Measurements from ENCODE around the gene COL6A1.

Gene COL6A1

DNA sequence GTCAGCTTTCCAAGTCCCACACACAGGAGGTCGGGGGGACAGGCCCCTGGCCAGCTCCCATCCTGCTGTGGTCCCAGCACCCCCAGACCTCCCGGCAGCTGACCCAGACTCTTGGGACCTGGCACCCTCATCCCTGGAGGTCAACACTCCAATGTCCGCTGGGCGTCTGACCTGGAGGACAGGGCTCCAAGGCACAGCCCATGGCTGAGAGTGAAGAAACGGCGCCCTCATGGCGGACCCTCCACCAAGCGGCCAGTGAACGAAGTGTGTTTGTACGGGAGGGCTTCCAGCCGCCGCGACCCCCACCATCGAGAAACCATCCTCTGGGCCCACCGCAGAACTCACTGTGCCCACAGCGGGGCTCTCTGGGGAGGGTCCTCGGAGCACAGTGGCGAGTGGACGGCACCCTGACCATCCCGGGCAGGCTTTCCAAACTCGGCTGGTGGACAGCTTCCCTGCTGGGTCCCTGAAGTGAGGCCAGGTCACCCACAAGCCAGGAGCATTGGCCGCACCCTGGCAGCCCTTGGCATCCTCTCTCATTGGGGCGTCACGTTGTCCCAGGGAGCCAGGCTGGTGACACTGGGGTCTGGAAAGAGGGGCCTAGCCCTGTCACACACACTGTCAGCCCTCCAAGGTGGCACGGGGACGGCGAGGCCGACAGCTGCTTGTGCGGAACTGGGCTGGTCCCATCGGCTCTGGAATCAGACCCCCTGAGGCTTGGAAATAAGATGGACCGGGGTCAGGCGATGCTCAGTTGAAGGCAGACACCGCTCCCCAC is 68.5 kb downstream of the COL6A1 start:
- H3K27me3 ChIP-seq (ENCODE audit: control insufficient read depth, insufficient read depth, low read length): no peaks in the 10 kb centered on the region
- no peaks in the 10 kb centered on the region for H3K9me3 ChIP-seq (ENCODE audit: control insufficient read depth, insufficient read depth, low read length)
- H3K36me3 ChIP-seq (ENCODE audit: control insufficient read depth, insufficient read depth, low read length): no peaks in the 10 kb centered on the region
- no peak overlapping the region for H3K4me3 ChIP-seq (ENCODE audit: low read depth, low read length)
- H3K4me1 ChIP-seq (ENCODE audit: control insufficient read depth, insufficient read depth, low read length): no peaks in the 10 kb centered on the region
- no peak overlapping the region for H3K9ac ChIP-seq (ENCODE audit: low read depth, low read length)

DNA sequence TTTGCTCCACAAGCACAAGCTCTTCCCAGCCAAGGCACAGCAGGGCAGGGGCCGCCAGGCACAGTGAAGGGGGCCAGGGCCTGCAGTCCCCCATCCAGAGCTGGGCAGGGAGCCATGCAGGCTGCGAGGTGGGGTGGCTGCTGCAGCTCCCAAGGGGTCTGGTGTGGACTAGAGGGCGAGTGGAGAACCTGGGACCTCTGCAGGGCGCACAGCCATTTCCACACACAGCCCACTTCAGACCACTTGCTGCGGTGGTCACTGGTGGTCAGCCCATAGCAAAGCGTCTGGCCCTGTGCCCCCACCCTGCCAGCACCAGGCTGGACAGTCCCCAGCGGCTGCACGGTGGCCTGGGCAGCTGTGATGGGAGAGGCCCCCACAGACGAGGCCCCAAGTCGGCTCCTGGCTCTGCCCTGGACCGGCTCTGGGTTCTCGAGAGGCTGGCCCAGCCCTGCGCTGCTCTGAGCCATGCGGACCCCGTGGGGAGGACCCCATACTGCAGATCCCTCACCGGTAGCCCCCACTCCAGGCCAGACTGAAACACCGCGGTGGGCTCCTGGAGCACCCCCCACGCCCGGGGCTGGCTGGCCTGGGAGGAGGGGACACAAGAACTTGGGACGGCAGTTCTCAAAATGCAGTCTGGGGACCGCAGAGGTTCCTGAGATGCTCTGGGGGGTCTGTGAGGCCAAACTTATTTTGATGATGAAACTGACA is 69.3 kb downstream of the COL6A1 start:
- no peak overlapping the region for H3K4me3 ChIP-seq (ENCODE audit: low read depth, low read length)
- no peaks in the 10 kb centered on the region for H3K27me3 ChIP-seq (ENCODE audit: control insufficient read depth, insufficient read depth, low read length)
- no peaks in the 10 kb centered on the region for H3K9me3 ChIP-seq (ENCODE audit: control insufficient read depth, insufficient read depth, low read length)
- H3K36me3 ChIP-seq (ENCODE audit: control insufficient read depth, insufficient read depth, low read length): no peaks in the 10 kb centered on the region
- no peak overlapping the region for H3K9ac ChIP-seq (ENCODE audit: low read depth, low read length)
- H3K4me1 ChIP-seq (ENCODE audit: control insufficient read depth, insufficient read depth, low read length): no peaks in the 10 kb centered on the region

DNA sequence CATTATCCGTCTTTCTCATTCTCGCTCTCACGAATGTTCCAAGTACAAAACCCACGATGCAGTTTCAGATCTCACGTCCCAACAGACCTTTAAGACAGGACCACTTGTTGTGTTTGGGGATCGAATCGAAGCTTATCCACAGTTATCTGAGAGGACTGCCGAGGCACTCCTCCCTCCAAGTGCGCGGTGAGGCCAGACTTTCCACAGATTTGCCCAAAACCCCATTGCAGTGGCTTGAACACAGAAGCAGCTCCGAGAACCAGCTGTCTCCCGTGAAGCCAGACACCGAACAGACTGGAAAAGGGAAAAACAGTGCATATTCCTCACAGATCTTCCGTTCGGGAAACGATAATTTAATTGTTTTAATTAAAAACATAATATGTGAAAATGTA is 69.8 kb downstream of the COL6A1 start:
- H3K4me3 ChIP-seq (ENCODE audit: low read depth, low read length): no peak overlapping the region
- H3K9ac ChIP-seq (ENCODE audit: low read depth, low read length): no peak overlapping the region
- H3K36me3 ChIP-seq (ENCODE audit: control insufficient read depth, insufficient read depth, low read length): no peaks in the 10 kb centered on the region
- H3K9me3 ChIP-seq (ENCODE audit: control insufficient read depth, insufficient read depth, low read length): no peaks in the 10 kb centered on the region
- no peaks in the 10 kb centered on the region for H3K4me1 ChIP-seq (ENCODE audit: control insufficient read depth, insufficient read depth, low read length)
- no peaks in the 10 kb centered on the region for H3K27me3 ChIP-seq (ENCODE audit: control insufficient read depth, insufficient read depth, low read length)

DNA sequence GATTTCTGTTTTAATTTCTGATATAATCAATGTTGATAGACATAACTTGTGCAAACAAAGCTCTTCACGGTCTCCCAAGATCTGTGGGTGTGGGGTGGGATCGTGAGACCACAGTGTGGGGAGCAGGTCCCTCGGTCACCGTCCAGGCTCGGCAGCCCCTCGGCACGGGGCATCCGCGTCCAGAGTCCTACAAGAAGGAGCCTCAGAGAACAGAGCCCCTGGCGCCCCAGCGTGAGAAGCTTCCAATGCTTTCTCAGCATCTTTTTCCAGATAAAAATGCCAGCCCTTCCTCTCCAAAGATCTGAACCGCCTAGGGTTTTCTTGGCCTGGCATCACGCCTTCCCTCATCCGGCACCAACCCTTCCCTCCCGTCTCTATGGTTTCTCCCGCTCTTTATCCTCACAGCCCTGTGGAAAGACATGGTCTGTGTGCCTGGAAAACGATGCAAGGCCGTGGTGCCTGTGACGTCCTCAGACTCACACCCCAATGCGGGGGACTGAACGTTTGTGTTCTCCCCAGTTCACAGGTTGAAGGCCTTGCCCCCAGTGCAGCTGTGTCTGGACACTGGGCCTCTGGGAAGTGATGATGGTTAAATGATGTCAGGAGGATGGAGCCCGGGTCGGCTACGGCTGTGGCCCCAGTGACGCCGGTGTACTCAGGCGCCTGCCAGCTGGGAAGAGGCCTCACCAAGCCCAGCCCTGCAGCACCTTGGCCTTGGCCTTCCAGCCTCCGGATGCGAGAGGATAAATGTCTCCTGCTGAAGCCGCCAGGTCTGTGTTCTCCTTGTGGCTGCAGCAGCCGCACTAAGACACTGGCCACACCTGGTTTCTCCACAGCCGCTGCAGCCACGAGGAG is 70.5 kb downstream of the COL6A1 start:
- no peaks in the 10 kb centered on the region for H3K4me1 ChIP-seq (ENCODE audit: control insufficient read depth, insufficient read depth, low read length)
- H3K36me3 ChIP-seq (ENCODE audit: control insufficient read depth, insufficient read depth, low read length): no peaks in the 10 kb centered on the region
- no peak overlapping the region for H3K9ac ChIP-seq (ENCODE audit: low read depth, low read length)
- H3K4me3 ChIP-seq (ENCODE audit: low read depth, low read length): no peak overlapping the region
- H3K9me3 ChIP-seq (ENCODE audit: control insufficient read depth, insufficient read depth, low read length): no peaks in the 10 kb centered on the region
- no peaks in the 10 kb centered on the region for H3K27me3 ChIP-seq (ENCODE audit: control insufficient read depth, insufficient read depth, low read length)

DNA sequence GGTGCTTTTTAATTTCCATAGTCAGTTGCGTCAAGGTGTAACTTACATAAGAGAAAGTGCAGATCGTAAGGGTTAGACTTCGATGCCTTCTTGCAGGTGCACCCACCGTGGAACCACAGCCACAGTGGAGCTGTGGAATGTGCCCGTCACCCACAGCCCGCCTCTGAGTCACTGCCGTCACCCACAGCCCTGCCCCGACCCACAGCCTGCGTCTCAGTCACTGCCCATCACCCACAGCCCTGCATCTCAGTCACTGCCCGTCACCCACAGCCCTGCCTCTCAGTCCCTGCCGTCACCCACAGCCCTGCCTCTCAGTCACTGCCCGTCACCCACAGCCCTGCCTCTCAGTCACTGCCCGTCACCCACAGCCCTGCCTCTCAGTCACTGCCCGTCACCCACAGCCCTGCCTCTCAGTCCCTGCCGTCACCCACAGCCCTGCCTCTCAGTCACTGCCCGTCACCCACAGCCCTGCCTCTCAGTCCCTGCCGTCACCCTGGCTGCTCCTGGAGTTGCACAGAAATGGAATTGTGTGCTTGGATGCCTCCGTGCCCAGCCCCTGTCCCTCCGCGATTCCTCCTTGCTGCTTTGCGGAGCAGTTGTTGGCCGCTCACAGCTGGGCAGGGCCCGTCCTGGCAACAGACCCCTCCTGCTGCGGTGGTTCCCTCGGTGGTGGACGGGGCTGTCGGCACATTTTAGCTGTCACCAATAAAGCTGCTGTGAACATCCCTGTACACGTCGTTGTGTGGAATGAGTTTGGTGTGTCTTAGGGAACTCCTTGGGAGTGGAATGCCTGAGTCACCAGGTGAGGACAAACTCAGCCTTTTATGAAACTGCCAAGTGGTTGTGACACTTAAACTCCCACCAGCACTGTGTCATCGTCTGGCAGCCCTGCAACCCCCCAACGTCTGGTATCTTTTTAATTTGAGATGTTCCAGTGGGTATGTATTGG is 71.4 kb downstream of the COL6A1 start:
- Histone ChIP-seq H3K36me3 (ENCODE audit: control insufficient read depth, insufficient read depth, low read length) (no peaks in the 10 kb centered on the region), H3K27me3 (ENCODE audit: control insufficient read depth, insufficient read depth, low read length) (no peaks in the 10 kb centered on the region), H3K4me3 (ENCODE audit: low read depth, low read length) (no peak overlapping the region), H3K4me1 (ENCODE audit: control insufficient read depth, insufficient read depth, low read length) (no peaks in the 10 kb centered on the region), H3K9me3 (ENCODE audit: control insufficient read depth, insufficient read depth, low read length) (no peaks in the 10 kb centered on the region), H3K9ac (ENCODE audit: low read depth, low read length) (no peak overlapping the region)

DNA sequence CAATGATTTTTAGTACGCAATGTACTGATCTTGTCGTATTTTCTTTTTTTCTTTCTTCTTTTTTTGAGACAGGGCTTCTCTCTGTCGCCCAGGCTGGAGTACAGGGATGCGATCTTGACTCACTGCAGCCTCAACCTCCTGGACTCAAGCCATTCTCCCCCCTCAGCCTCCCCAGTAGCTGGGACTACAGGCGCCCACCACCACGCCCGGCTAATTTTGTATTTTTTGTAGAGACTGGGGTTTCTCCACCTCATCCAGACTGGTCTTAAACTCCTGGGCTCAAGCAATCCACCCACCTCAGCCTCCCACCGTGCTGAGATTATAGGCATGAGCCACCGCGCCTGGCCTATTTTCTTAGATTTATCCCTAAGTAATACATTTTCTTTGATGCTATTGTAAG is 72.5 kb downstream of the COL6A1 start:
- Histone ChIP-seq H3K4me1 (ENCODE audit: control insufficient read depth, insufficient read depth, low read length) (no peaks in the 10 kb centered on the region), H3K27me3 (ENCODE audit: control insufficient read depth, insufficient read depth, low read length) (no peaks in the 10 kb centered on the region)

DNA sequence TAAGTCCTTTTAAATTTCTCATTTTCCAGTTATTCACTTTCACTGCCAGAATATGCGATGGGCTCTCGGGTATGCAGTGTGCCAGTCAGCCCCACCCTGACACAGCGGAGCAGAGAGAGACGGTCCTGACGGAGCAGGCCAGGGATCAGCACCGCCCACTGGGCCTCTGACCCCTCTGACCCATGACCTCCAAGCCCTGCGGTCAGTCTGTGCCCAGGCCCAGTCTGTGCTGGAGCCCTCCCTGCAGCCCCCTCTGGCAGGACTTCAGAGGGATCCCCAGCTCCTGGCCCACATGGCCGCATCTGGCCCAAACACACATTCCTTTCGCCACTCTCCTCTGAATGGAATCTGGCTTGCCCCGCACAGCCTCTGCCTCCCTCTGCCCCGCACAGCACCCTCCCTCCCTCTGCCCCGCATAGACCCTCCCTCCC is 72.9 kb downstream of the COL6A1 start:
- Histone ChIP-seq H3K9ac (ENCODE audit: low read depth, low read length) (no peak overlapping the region), H3K4me3 (ENCODE audit: low read depth, low read length) (no peak overlapping the region), H3K27me3 (ENCODE audit: control insufficient read depth, insufficient read depth, low read length) (no peaks in the 10 kb centered on the region), H3K9me3 (ENCODE audit: control insufficient read depth, insufficient read depth, low read length) (no peaks in the 10 kb centered on the region), H3K36me3 (ENCODE audit: control insufficient read depth, insufficient read depth, low read length) (no peaks in the 10 kb centered on the region), H3K4me1 (ENCODE audit: control insufficient read depth, insufficient read depth, low read length) (no peaks in the 10 kb centered on the region)

More for the DNA sequence above, 72.5 kb downstream of the COL6A1 start:
- H3K9ac ChIP-seq (ENCODE audit: low read depth, low read length): no peak overlapping the region
- H3K9me3 ChIP-seq (ENCODE audit: control insufficient read depth, insufficient read depth, low read length): no peaks in the 10 kb centered on the region
- no peaks in the 10 kb centered on the region for H3K36me3 ChIP-seq (ENCODE audit: control insufficient read depth, insufficient read depth, low read length)
- H3K4me3 ChIP-seq (ENCODE audit: low read depth, low read length): no peak overlapping the region

Measured in iPS-15b (cell line).